Cardiac septum (tissue), 1 donor: Measurements from ENCODE around the gene TNFRSF14. TPM values are rescaled to one million over a fixed set of nuclear protein-coding genes. Genes with fewer than 3 reads are reported as not detected.
"Not testable (repeated sequence)": the region's sequence is repeated elsewhere in the genome, so short reads cannot be mapped to it uniquely, and the experiment has no call there.

Experiments
- DNase-seq: peaks from one replicate; pipeline ENCODE4 v3.0.0-alpha.2; 2020; ENCODE audit warnings: low spot score
- intact Hi-C: fragments of 100-400 bp; cut with DNase I; formaldehyde crosslinking; loops from one replicate; pipeline ENCODE4 v1.14.0; 2022
- total RNA-seq: library from RNA; stranded (reverse); fragmentation: NEBNext Ultra II Directional; extraction: Animal tissue kit (Norgen Biotek cat#: 25700); gene quantifications from one replicate; pipeline ENCODE4 v1.2.1, GENCODE V29; 2021
- donor health status: DM: no; HTN: no; CAD: no.

TNFRSF14 gene
- total RNA-seq, 1 donor from 2014 or later: 13.8 TPM

GRCh38 chr1:2577565-2578075 is 21.4 kb downstream of the TNFRSF14 start:
- DNase-seq: not testable (repeated sequence)
- intact Hi-C loops: loop anchor here (2.0 kb wide), 1 partner anchor 29 kb away; no protein-coding TSS in a partner anchor

GRCh38 chr1:2578758-2579118 is 22.6 kb downstream of the TNFRSF14 start:
- DNase-seq: no peak
- intact Hi-C loops: loop anchor here (2.0 kb wide), 1 partner anchor 30 kb away; no protein-coding TSS in a partner anchor

GRCh38 chr1:2580691-2581090 is 24.5 kb downstream of the TNFRSF14 start:
- intact Hi-C loops: loop anchor here (10.0 kb wide), 1 partner anchor 1044 kb away; the partner anchor contains the start of gene TPRG1L
- DNase-seq: no peak

- DNase-seq: no peak
- intact Hi-C loops: loop anchor here (10.0 kb wide), 1 partner anchor 1042 kb away; the partner anchor contains the start of gene TPRG1L
Measured at GRCh38 chr1:2582391-2582790, 26.2 kb downstream of the TNFRSF14 start.

- no peak for DNase-seq
- intact Hi-C loops: loop anchor here (10.0 kb wide), 1 partner anchor 1041 kb away; the partner anchor contains the start of gene TPRG1L
Measured at GRCh38 chr1:2583331-2583791, 27.2 kb downstream of the TNFRSF14 start.

- intact Hi-C loops: loop anchor here (10.0 kb wide), 1 partner anchor 1041 kb away; the partner anchor contains the start of gene TPRG1L
- DNase-seq: no peak
Measured at GRCh38 chr1:2583871-2584351, 27.7 kb downstream of the TNFRSF14 start.

GRCh38 chr1:2584686-2585317 is 28.6 kb downstream of the TNFRSF14 start:
- DNase-seq: no peak
- intact Hi-C loops: loop anchor here (5.0 to 10.0 kb wide), 4 partner anchors 57 to 1040 kb away; partner anchors contain the start of genes PANK4, PEX10 and TPRG1L

- intact Hi-C loops: loop anchor here (2.0 to 10.0 kb wide), 5 partner anchors 37 to 1039 kb away; partner anchors contain the start of genes PANK4, PEX10 and TPRG1L
- peak; percentile 85 for DNase-seq
Measured at GRCh38 chr1:2585318-2586092, 29.3 kb downstream of the TNFRSF14 start.

GRCh38 chr1:2586154-2587070 is 30.2 kb downstream of the TNFRSF14 start, which contains the start of gene PRXL2B:
Gene PRXL2B, plus strand, starts transcription at chr1:2586777. Its CDS starts 109 bp downstream, at chr1:2586886.
- peak; percentile 100 for DNase-seq
- intact Hi-C loops: loop anchor here (2.0 to 10.0 kb wide), 5 partner anchors 38 to 1038 kb away; partner anchors contain the start of genes PANK4, PEX10 and TPRG1L

GRCh38 chr1:2587071-2587859 is 31.1 kb downstream of the TNFRSF14 start:
- intact Hi-C loops: loop anchor here (2.0 to 10.0 kb wide), 5 partner anchors 38 to 1038 kb away; partner anchors contain the start of genes PANK4, PEX10 and TPRG1L
- DNase-seq: no peak

- DNase-seq: no peak
- intact Hi-C loops: loop anchor here (2.0 to 10.0 kb wide), 5 partner anchors 39 to 1037 kb away; partner anchors contain the start of genes PANK4, PEX10 and TPRG1L
Measured at GRCh38 chr1:2587860-2588571, 31.8 kb downstream of the TNFRSF14 start.

GRCh38 chr1:2588661-2589430 is 32.7 kb downstream of the TNFRSF14 start:
- intact Hi-C loops: loop anchor here (5.0 to 10.0 kb wide), 4 partner anchors 53 to 1036 kb away; partner anchors contain the start of genes PANK4, PEX10 and TPRG1L
- no peak for DNase-seq

GRCh38 chr1:2589431-2590232 is 33.5 kb downstream of the TNFRSF14 start:
- DNase-seq: no peak
- intact Hi-C loops: loop anchor here (5.0 to 10.0 kb wide), 4 partner anchors 53 to 1035 kb away; partner anchors contain the start of genes PANK4, PEX10 and TPRG1L

GRCh38 chr1:2590233-2591141 is 34.3 kb downstream of the TNFRSF14 start:
- DNase-seq: no peak
- intact Hi-C loops: no loop called here
